Ishikawa (cell line): ENCODE data around the gene CPNE4.

Experiments used
- CEBPB ChIP-seq: IDR thresholded peaks from 2 replicates; pipeline ENCODE4 v1.6.1; 2012
- CREB1 ChIP-seq: IDR thresholded peaks from 2 replicates; pipeline ENCODE4 v1.6.1; 2012; ENCODE audit warnings: low read depth
- EGR1 ChIP-seq: IDR thresholded peaks from 2 replicates; pipeline ENCODE4 v1.6.1; 2012
- EP300 ChIP-seq: IDR thresholded peaks from 2 replicates; pipeline ENCODE4 v1.6.1; 2012; ENCODE audit warnings: borderline replicate concordance
- FOXM1 ChIP-seq: IDR thresholded peaks from 2 replicates; pipeline ENCODE4 v1.6.1; 2012; ENCODE audit warnings: low read depth, borderline replicate concordance
- MAX ChIP-seq: IDR thresholded peaks from 2 replicates; pipeline ENCODE4 v1.6.1; 2012
- NFIC ChIP-seq: IDR thresholded peaks from 2 replicates; pipeline ENCODE4 v1.6.1; 2012
- RAD21 ChIP-seq: IDR thresholded peaks from 2 replicates; pipeline ENCODE4 v1.6.1; 2012; ENCODE audit warnings: low read depth
- REST ChIP-seq: IDR thresholded peaks from 2 replicates; pipeline ENCODE4 v1.6.1; 2012; ENCODE audit warnings: low read depth, mild to moderate bottlenecking
- TAF1 ChIP-seq: IDR thresholded peaks from 2 replicates; pipeline ENCODE4 v1.6.1; 2012; ENCODE audit warnings: low read depth, mild to moderate bottlenecking
- TCF12 ChIP-seq: IDR thresholded peaks from 2 replicates; pipeline ENCODE4 v1.6.1; 2012; ENCODE audit warnings: low read depth
- TEAD4 ChIP-seq: IDR thresholded peaks from 2 replicates; pipeline ENCODE4 v1.6.1; 2012
- USF1 ChIP-seq: IDR thresholded peaks from 2 replicates; pipeline ENCODE4 v1.6.1; 2012
- YY1 ChIP-seq: IDR thresholded peaks from 2 replicates; pipeline ENCODE4 v1.6.1; 2012; ENCODE audit warnings: low read depth
- ZBTB7A ChIP-seq: IDR thresholded peaks from 2 replicates; pipeline ENCODE4 v1.6.1; 2012; ENCODE audit warnings: low read depth

The CPNE4 gene

GRCh38 chr3:131532645-131533044, 502.2 kb downstream of the CPNE4 start:
- no peak for TF ChIP-seq TEAD4
- no peak for TF ChIP-seq USF1
- TF ChIP-seq CEBPB, result no peak
- no peak for TF ChIP-seq TAF1
- TF ChIP-seq YY1, result no peak
- TF ChIP-seq ZBTB7A, result no peak
- no peak for TF ChIP-seq EP300
- TF ChIP-seq NFIC, result no peak
- TF ChIP-seq EGR1, result no peak
- TF ChIP-seq RAD21, result no peak
- TF ChIP-seq REST, result no peak
- TF ChIP-seq TCF12, result no peak
- TF ChIP-seq FOXM1, result no peak
- TF ChIP-seq CREB1, result no peak
- no peak for TF ChIP-seq MAX

- no peak for TF ChIP-seq TAF1
These were observed 504.0 kb downstream of the CPNE4 start for GRCh38 chr3:131530843-131531242.

GRCh38 chr3:131530388-131530787, 504.4 kb downstream of the CPNE4 start:
- TF ChIP-seq RAD21 (no peak), USF1 (no peak), TEAD4 (no peak), REST (no peak), NFIC (no peak), CEBPB (no peak), TCF12 (no peak), EP300 (no peak), FOXM1 (no peak), YY1 (no peak), MAX (no peak), CREB1 (no peak), ZBTB7A (no peak)

GRCh38 chr3:131526801-131527347, 507.9 kb downstream of the CPNE4 start:
- TF ChIP-seq USF1 (no peak), TAF1 (no peak), ZBTB7A (no peak), TCF12 (no peak), EP300 (no peak), CEBPB (no peak), YY1 (no peak), TEAD4 (no peak)

GRCh38 chr3:131518680-131519079, 516.1 kb downstream of the CPNE4 start:
- TF ChIP-seq ZBTB7A, result no peak
- no peak for TF ChIP-seq FOXM1
- no peak for TF ChIP-seq NFIC
- no peak for TF ChIP-seq RAD21
- no peak for TF ChIP-seq USF1
- no peak for TF ChIP-seq MAX
- TF ChIP-seq CEBPB, result no peak

GRCh38 chr3:131505421-131505820, 529.4 kb downstream of the CPNE4 start:
- TF ChIP-seq NFIC (no peak), YY1 (no peak), USF1 (no peak), CREB1 (no peak), TCF12 (no peak), FOXM1 (no peak), CEBPB (no peak), TEAD4 (no peak), ZBTB7A (no peak), REST (no peak), RAD21 (no peak), MAX (no peak), EGR1 (no peak), EP300 (no peak), TAF1 (no peak)
